Keratinocyte (primary cell): ENCODE measurements around the gene SYNCRIP.

Source experiments
- CTCF ChIP-seq, 3 experiments: IDR thresholded peaks in 1 of 3; conservative IDR thresholded peaks in 1 of 3; optimal IDR thresholded peaks in 1 of 3; 2 replicates in 2 of 3; 3 replicates in 1 of 3; pipeline versions ENCODE3 to v1.5.1; 2011; ENCODE audit warnings: low read length in 3 of 3, mild to moderate bottlenecking in 3 of 3, moderate library complexity in 2 of 3, control low read depth in 1 of 3, inconsistent platforms in 1 of 3; ENCODE audit not compliant: insufficient read depth in 2 of 3; ENCODE audit errors: extremely low read depth in 1 of 3
- EZH2 ChIP-seq: IDR thresholded peaks from one replicate; pipeline ENCODE4 v1.6.1; 2012; ENCODE audit warnings: inconsistent platforms, mild to moderate bottlenecking, low read length, moderate library complexity

GRCh38 chr6:85593438-85594196 is 49.1 kb downstream of the SYNCRIP start, which contains the start of gene SNX14:
- TF ChIP-seq CTCF (optimal IDR thresholded peaks at IDR 0.05 in 1 of 3, IDR thresholded peaks at IDR 0.05 in 1 of 3, conservative IDR thresholded peaks at IDR 0.05 in 1 of 3; ENCODE audit: extremely low read depth in 1 of 3, insufficient read depth in 2 of 3, low read length in 3 of 3) (peak in 2 of 3 experiments; percentile 8 to 17), EZH2 (no peak)
